Right lobe of liver (tissue), 6 donors: Measurements from ENCODE around the gene NDE1. TPM values are rescaled to one million over a fixed set of nuclear protein-coding genes. Genes with fewer than 3 reads are reported as not detected.

Experiments
- ATAC-seq, 4 donors: fragments of 200-7000 bp; cut with Tn5 transposase; one replicate each; pipeline ENCODE4 v1.9.1; 2020; ENCODE audit warnings: mild to moderate bottlenecking in 4 of 4, moderate library complexity in 4 of 4
- DNase-seq, 3 donors: peaks; one replicate each; pipeline ENCODE4 v3.0.0-alpha.2; 2020
- H3K27ac ChIP-seq, 3 donors: fragments of 200-600 bp; one replicate each; pipeline ENCODE4 v1.8.0; 2022
- H3K27me3 ChIP-seq, 2 donors: fragments of 200-600 bp; one replicate each; pipeline ENCODE4 v1.8.0; 2022
- H3K36me3 ChIP-seq, 4 donors: fragments of 200-600 bp; sonication (generic) in 1 of 4; one replicate each; pipeline versions ENCODE4 v1.5.1 to v1.8.0; 2017 to 2022; ENCODE audit warnings: control low read depth in 1 of 4
- H3K4me1 ChIP-seq, 4 donors: fragments of 200-600 bp; sonication (generic) in 1 of 4; one replicate each; pipeline versions ENCODE4 v1.5.1 to v1.8.0; 2017 to 2022; ENCODE audit warnings: control low read depth in 1 of 4
- H3K4me3 ChIP-seq, 3 donors: fragments of 200-600 bp; one replicate each; pipeline ENCODE4 v1.8.0; 2022
- H3K9me3 ChIP-seq, 4 donors: fragments of 200-600 bp; sonication (generic) in 1 of 4; one replicate each; pipeline versions ENCODE4 v1.5.1 to v1.8.0; 2017 to 2022; ENCODE audit warnings: control low read depth in 1 of 4
- POLR2A ChIP-seq: fragments of 450-650 bp; IDR thresholded peaks from one replicate; pipeline ENCODE4 v1.6.1; 2017; ENCODE audit warnings: antibody characterized with exemption, mild to moderate bottlenecking
- WGBS: methylation state at CpG from one replicate; pipeline ENCODE4 v1.1.6; 2018; ENCODE audit warnings: low coverage, low lambda C conversion rate; ENCODE audit not compliant: insufficient coverage; ENCODE audit errors: missing lambda C conversion rate; 5-methylcytosine and 5-hydroxymethylcytosine counted together
- intact Hi-C, 2 donors: fragments of 100-400 bp; cut with DNase I; formaldehyde crosslinking; loops; one replicate each; pipeline versions ENCODE4 v1.11.2 to v1.14.1; 2022
- total RNA-seq, 6 experiments: library from RNA; depleted of rRNA in 2 of 6; stranded (reverse); fragments of >200 nt in 2 of 6; fragmentation: NEBNext Ultra II Directional in 3 of 6; extraction: Animal tissue kit (Norgen Biotek cat#: 25700) in 3 of 6; gene quantifications; one replicate each; pipeline versions ENCODE4 v1.1.0 to v1.2.4, GENCODE V29; 2016 to 2023
- TF ChIP-seq, protein P1 (sequence below), 4 donors: fragments of 200-600 bp in 3 of 4; fragments of 450-650 bp in 1 of 4; IDR thresholded peaks; one replicate each; pipeline versions ENCODE4 v1.5.1 to v1.8.0; 2016 to 2022; ENCODE audit warnings: antibody characterized with exemption in 4 of 4, mild to moderate bottlenecking in 2 of 4
- donor health status: DM: no; HTN: yes; CAD: no.
- donor health status: DM: no; HTN: no; CAD: no.
- donor health status: DM: no; HTN: no; CAD: no.
- donor health status: DM: no; HTN: yes; CAD: no.
- donor health status: DM: no; HTN: yes; CAD: no.

NDE1 gene
- total RNA-seq, 6 experiments from 2014 or later, result 3.6 to 10.2 (median 6.9) TPM

DNA sequence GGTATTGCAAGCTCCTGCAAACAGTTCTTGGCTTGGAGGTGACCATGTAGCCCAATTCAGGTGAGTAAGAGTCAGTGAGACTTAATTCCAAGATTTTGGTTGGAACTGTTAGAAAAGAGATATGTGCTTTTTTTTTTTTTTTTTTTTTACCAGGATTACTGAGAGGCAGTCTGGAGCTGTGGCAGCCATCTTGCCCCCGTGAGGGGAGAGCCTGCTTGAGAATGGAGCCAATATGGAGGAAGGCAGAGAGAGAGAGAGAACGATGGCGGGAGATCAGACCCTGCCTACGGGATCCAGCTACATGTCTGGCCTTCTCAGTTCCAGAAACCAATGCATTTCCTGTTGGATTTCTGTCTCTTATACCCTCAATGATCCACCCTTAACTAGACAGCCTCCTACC is 109.0 kb downstream of the NDE1 start:
- Histone ChIP-seq H3K4me1 (no peaks in the 10 kb centered on the region), H3K4me3 (no peak overlapping the region), H3K9me3 (no peaks in the 10 kb centered on the region), H3K27ac (no peak overlapping the region), H3K36me3 (no peaks in the 10 kb centered on the region), H3K27me3 (no peaks in the 10 kb centered on the region)
- 65% methylated on average over 4 of the region's 4 CpGs for WGBS
- DNase-seq, result peak in 1 of 3 donors; percentile 27
- intact Hi-C loops, result no loop called here
- no peak for ATAC-seq
- no peak for TF ChIP-seq POLR2A
- TF ChIP-seq, protein P1, sequence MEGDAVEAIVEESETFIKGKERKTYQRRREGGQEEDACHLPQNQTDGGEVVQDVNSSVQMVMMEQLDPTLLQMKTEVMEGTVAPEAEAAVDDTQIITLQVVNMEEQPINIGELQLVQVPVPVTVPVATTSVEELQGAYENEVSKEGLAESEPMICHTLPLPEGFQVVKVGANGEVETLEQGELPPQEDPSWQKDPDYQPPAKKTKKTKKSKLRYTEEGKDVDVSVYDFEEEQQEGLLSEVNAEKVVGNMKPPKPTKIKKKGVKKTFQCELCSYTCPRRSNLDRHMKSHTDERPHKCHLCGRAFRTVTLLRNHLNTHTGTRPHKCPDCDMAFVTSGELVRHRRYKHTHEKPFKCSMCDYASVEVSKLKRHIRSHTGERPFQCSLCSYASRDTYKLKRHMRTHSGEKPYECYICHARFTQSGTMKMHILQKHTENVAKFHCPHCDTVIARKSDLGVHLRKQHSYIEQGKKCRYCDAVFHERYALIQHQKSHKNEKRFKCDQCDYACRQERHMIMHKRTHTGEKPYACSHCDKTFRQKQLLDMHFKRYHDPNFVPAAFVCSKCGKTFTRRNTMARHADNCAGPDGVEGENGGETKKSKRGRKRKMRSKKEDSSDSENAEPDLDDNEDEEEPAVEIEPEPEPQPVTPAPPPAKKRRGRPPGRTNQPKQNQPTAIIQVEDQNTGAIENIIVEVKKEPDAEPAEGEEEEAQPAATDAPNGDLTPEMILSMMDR (IDR thresholded peaks at IDR 0.05), result no peak

DNA sequence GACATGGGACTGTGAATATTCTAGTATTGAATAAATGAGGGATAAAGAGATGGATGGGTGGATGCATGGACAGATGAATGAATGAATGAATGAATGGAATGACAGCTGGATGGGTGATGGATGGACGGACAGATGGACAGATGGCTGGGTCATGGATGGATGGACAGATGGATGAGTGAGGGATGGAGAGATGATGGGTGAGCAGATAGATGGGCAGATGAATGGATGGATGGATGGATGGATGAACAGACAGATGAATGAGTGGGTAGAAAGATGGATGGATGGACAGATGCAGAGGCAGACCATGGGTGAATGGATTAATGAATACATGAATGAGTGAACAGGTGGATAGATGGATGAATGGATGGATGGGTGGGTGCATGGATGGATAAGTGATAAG is 110.1 kb downstream of the NDE1 start:
- no peak overlapping the region for H3K4me3 ChIP-seq
- intact Hi-C loops, result loop anchor here in 1 of 2 donors (5.0 kb wide), 1 partner anchor 57 kb away; no protein-coding TSS in a partner anchor

DNA sequence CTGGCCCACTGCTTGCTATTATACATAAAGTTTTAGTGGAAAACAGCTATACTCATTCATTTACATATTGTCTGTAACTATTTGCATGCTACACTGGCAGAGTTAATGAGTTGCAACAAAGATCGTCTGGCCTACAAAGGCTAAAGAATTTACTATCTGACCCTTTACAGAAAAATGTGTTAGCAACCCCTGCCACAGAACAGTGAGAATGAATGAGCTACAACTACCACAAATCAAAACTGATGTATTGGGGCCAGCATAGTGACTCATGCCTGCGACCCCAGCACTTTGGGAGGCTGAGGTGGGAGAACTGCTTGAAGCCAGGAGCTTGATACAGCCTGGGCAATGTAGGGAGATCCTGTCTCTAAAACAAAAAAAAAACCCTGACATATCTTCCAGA is 114.1 kb downstream of the NDE1 start:
- no peak overlapping the region for H3K4me3 ChIP-seq
- no peaks in the 10 kb centered on the region for H3K4me1 ChIP-seq
- H3K36me3 ChIP-seq, result no peaks in the 10 kb centered on the region
- H3K27me3 ChIP-seq, result no peaks in the 10 kb centered on the region
- TF ChIP-seq, protein P1 (IDR thresholded peaks at IDR 0.05), result no peak
- no peak for TF ChIP-seq POLR2A
- DNase-seq (peak in 1 of 3 donors; percentile 5), ATAC-seq (no peak)
- intact Hi-C loops, result loop anchor here in 1 of 2 donors (5.0 kb wide), 1 partner anchor 53 kb away; no protein-coding TSS in a partner anchor
- no peak overlapping the region for H3K27ac ChIP-seq
- 36% methylated on average over 2 of the region's 2 CpGs for WGBS
- no peaks in the 10 kb centered on the region for H3K9me3 ChIP-seq

More for the DNA sequence above, 110.1 kb downstream of the NDE1 start:
- H3K27ac ChIP-seq, result no peak overlapping the region
- ATAC-seq (no peak), DNase-seq (no peak)
- TF ChIP-seq POLR2A, result no peak
- TF ChIP-seq, protein P1 (IDR thresholded peaks at IDR 0.05), result no peak
- 23% methylated on average over 1 of the region's 1 CpG for WGBS
- H3K36me3 ChIP-seq, result no peaks in the 10 kb centered on the region
- no peaks in the 10 kb centered on the region for H3K27me3 ChIP-seq
- no peaks in the 10 kb centered on the region for H3K9me3 ChIP-seq
- H3K4me1 ChIP-seq, result no peaks in the 10 kb centered on the region

DNA sequence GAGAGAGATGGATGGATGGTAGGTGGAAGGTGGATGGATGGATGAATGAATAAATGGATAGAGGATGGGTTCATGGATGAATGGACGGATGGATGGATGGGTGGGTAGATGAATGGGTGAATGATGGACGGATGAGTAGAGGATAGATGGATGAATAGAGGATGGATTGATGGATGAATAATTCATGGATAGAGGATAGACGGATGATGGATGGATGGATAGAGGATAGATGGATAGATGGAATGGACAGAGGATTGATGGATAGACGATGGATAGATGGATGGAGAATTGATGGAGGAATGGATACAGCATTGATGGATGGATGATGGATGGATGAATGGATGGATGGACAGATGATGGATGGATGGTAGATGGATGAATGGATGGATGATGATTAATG is 115.1 kb downstream of the NDE1 start:
- ATAC-seq, result no peak
- Histone ChIP-seq H3K4me3 (no peak overlapping the region), H3K36me3 (no peaks in the 10 kb centered on the region), H3K27ac (no peak overlapping the region), H3K4me1 (no peaks in the 10 kb centered on the region), H3K27me3 (no peaks in the 10 kb centered on the region), H3K9me3 (no peaks in the 10 kb centered on the region)
- intact Hi-C loops, result no loop called here
- 38% methylated on average over 4 of the region's 4 CpGs for WGBS
- no peak for TF ChIP-seq POLR2A
- TF ChIP-seq, protein P1 (IDR thresholded peaks at IDR 0.05), result no peak
- no peak for DNase-seq

DNA sequence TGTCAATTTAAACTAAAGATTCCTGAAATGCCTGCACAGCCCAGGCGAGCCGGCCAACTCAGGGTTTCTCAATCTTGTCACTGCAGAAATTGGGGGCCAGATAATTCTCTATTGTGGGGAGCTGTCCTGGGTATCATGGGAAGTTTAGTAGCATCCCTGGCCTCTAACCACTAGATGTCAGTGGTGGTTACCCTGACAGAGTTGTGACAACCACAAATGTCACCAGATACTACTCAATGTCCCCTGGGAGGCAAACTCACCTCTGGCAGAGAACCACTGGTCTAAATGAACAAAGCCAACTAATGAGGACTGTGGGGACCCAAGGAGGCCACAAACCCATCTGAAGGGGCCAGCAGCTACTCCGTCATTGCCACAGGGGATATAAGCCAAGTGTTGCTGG is 115.8 kb downstream of the NDE1 start:
- H3K4me3 ChIP-seq, result no peak overlapping the region
- no peaks in the 10 kb centered on the region for H3K27me3 ChIP-seq
- no peaks in the 10 kb centered on the region for H3K9me3 ChIP-seq
- no peaks in the 10 kb centered on the region for H3K4me1 ChIP-seq
- WGBS, result 39% methylated on average over 3 of the region's 3 CpGs
- intact Hi-C loops, result no loop called here
- no peak overlapping the region for H3K27ac ChIP-seq
- ATAC-seq, result peak; percentile 85 to 94 (median 90)
- H3K36me3 ChIP-seq, result no peaks in the 10 kb centered on the region
- TF ChIP-seq, protein P1 (IDR thresholded peaks at IDR 0.05), result peak; percentile 48 to 73 (median 71)
- TF ChIP-seq POLR2A, result no peak
- peak in 1 of 3 donors; percentile 10 for DNase-seq
